GM12878 (cell line): ENCODE results near the gene PELO. TPM values are rescaled to one million over a fixed set of nuclear protein-coding genes. Genes with fewer than 3 reads are reported as not detected.

Experiments used
- ATAC-seq: fragments of 200-7000 bp; cut with Tn5 transposase; 3 replicates; pipeline ENCODE4 v1.9.1; 2020; ENCODE audit warnings: mild to moderate bottlenecking, moderate library complexity
- BruUV-seq: library from RNA; stranded (reverse); fragments of 400-500 nt; replicated peaks from 2 replicates; lab custom pipeline; 2021; lab: Mats Ljungman, UMichigan
- CTCF ChIA-PET: fragments of 300-600 bp; sonication (Branson Sonifier 250); formaldehyde crosslinking; extraction: SDS; loops from one replicate; lab custom pipeline; 2021; ENCODE audit warnings: inconsistent platforms; lab: Yijun Ruan, JAX
- POLR2A ChIA-PET: fragments of 350-600 bp; formaldehyde crosslinking; extraction: SDS; loops from one replicate; lab custom pipeline; 2021; ENCODE audit warnings: inconsistent platforms; lab: Charles Lee
- RAD21 ChIA-PET: fragments of 300-600 bp; sonication (Branson Sonifier 250); formaldehyde crosslinking; loops from one replicate; lab custom pipeline; 2023; ENCODE audit warnings: antibody characterized with exemption; ENCODE audit not compliant: unreplicated experiment; lab: Charles Lee
- SMC1A ChIA-PET: fragments of 300-600 bp; sonication (Branson Sonifier 250); formaldehyde crosslinking; loops from one replicate; lab custom pipeline; 2023; ENCODE audit not compliant: unreplicated experiment, uncharacterized antibody; lab: Charles Lee
- DNase-seq: peaks from one replicate; pipeline ENCODE4 v3.0.0-alpha.2; 2011; ENCODE audit warnings: low read depth, low spot score
- FAIRE-seq: peaks from 3 replicates; lab custom pipeline; 2011; peaks lifted over from hg19 to GRCh38; lab: Jason Lieb, UNC
- H2AFZ ChIP-seq: 2 replicates; pipeline ENCODE4 v1.6.0; 2011; ENCODE audit warnings: low read depth, low read length, control low read depth; ENCODE audit not compliant: control insufficient read depth
- H3K27ac ChIP-seq: 2 replicates; pipeline ENCODE4 v1.5.1; 2011; ENCODE audit warnings: control low read depth; ENCODE audit not compliant: control insufficient read depth, insufficient read depth
- H3K27me3 ChIP-seq, 2 experiments: replicated peaks in 1 of 2; 2 replicates each; pipeline versions ENCODE4 v1.6.0 to v1.6.1; 2011; ENCODE audit warnings: low read length in 1 of 2; ENCODE audit not compliant: control insufficient read depth in 2 of 2, insufficient read depth in 2 of 2
- H3K36me3 ChIP-seq, 2 experiments: 2 replicates each; pipeline ENCODE4 v1.5.1; 2011; ENCODE audit warnings: low read length in 1 of 2; ENCODE audit not compliant: control insufficient read depth in 2 of 2, insufficient read depth in 2 of 2
- H3K4me1 ChIP-seq: 2 replicates; pipeline ENCODE4 v1.6.1; 2011; ENCODE audit warnings: mild to moderate bottlenecking, low read length, moderate library complexity, mixed read lengths; ENCODE audit not compliant: control insufficient read depth, insufficient read depth
- H3K4me2 ChIP-seq: 2 replicates; pipeline ENCODE4 v1.6.0; 2011; ENCODE audit warnings: control low read depth; ENCODE audit not compliant: control insufficient read depth, insufficient read depth
- H3K4me3 ChIP-seq: fragments of 200-600 bp; sonication (generic); 2 replicates; pipeline ENCODE4 v1.5.1; 2016
- H3K79me2 ChIP-seq: 2 replicates; pipeline ENCODE4 v1.6.0; 2011; ENCODE audit warnings: low read length; ENCODE audit not compliant: control insufficient read depth, insufficient read depth
- H3K9ac ChIP-seq: 2 replicates; pipeline ENCODE4 v1.8.0; 2011; ENCODE audit warnings: low read length, control low read depth, mixed read lengths; ENCODE audit not compliant: control insufficient read depth, insufficient read depth
- H3K9me3 ChIP-seq: replicated peaks from 3 replicates; pipeline ENCODE4 v1.5.1; 2011; ENCODE audit warnings: mild to moderate bottlenecking, low read length; ENCODE audit not compliant: control insufficient read depth, insufficient read depth
- H4K20me1 ChIP-seq: 2 replicates; pipeline ENCODE4 v1.6.0; 2011; ENCODE audit not compliant: control insufficient read depth, insufficient read depth
- ASH2L ChIP-seq: fragments of 300-600, 200-600 bp; sonication (generic); IDR thresholded peaks from 2 replicates; pipeline ENCODE4 v1.6.1; 2017; ENCODE audit warnings: low read depth, mild to moderate bottlenecking, borderline replicate concordance
- BRCA1 ChIP-seq: IDR thresholded peaks from 2 replicates; pipeline ENCODE4 v1.6.1; 2011; ENCODE audit warnings: low read depth, low read length, improper control_type of control experiment
- CTCF ChIP-seq, 3 experiments: IDR thresholded peaks in 2 of 3; conservative IDR thresholded peaks in 1 of 3; 2 replicates each; pipeline ENCODE4 v1.5.1; 2011; ENCODE audit warnings: low read depth in 3 of 3, low read length in 3 of 3, mild to moderate bottlenecking in 3 of 3, control low read depth in 2 of 3, moderate library complexity in 2 of 3, inconsistent platforms in 1 of 3, mixed read lengths in 1 of 3; ENCODE audit not compliant: control insufficient read depth in 2 of 3, insufficient read depth in 1 of 3; ENCODE audit errors: extremely low read depth in 1 of 3
- GATAD2B ChIP-seq: fragments of 450-650 bp; conservative IDR thresholded peaks from 2 replicates; pipeline ENCODE4 v1.6.1; 2017; ENCODE audit warnings: low read depth, mild to moderate bottlenecking, moderate library complexity
- HDAC2 ChIP-seq: fragments of 200-600 bp; sonication (generic); IDR thresholded peaks from 2 replicates; pipeline ENCODE4 v1.6.1; 2017
- KDM1A ChIP-seq: fragments of 200-600 bp; sonication (generic); IDR thresholded peaks from 2 replicates; pipeline ENCODE4 v1.6.1; 2016; ENCODE audit warnings: borderline replicate concordance
- PML ChIP-seq: IDR thresholded peaks from 2 replicates; pipeline ENCODE4 v1.6.1; 2012; ENCODE audit warnings: low read length, inconsistent platforms
- RCOR1 ChIP-seq: conservative IDR thresholded peaks from 2 replicates; pipeline ENCODE4 v1.6.1; 2012; ENCODE audit warnings: low read depth, low read length, improper control_type of control experiment
- RELA ChIP-seq: fragments of 450-650 bp; IDR thresholded peaks from 2 replicates; pipeline ENCODE4 v1.8.0; 2014; ENCODE audit warnings: borderline replicate concordance; ENCODE audit not compliant: partially characterized antibody
- RUNX3 ChIP-seq: IDR thresholded peaks from 2 replicates; pipeline ENCODE4 v1.6.1; 2012; ENCODE audit warnings: low read length, inconsistent platforms
- SMAD1 ChIP-seq: fragments of 450-650 bp; IDR thresholded peaks from 2 replicates; pipeline ENCODE4 v1.6.1; 2018; ENCODE audit warnings: mild to moderate bottlenecking, low read depth; ENCODE audit not compliant: partially characterized antibody
- SREBF1 ChIP-seq: IDR thresholded peaks from 2 replicates; pipeline ENCODE4 v1.6.1; 2012; ENCODE audit warnings: mild to moderate bottlenecking, low read length
- WGBS: methylation state at CpG from one replicate; pipeline ENCODE4 v1.1.6; 2016; ENCODE audit warnings: low lambda C conversion rate; ENCODE audit not compliant: insufficient replicate concordance, insufficient coverage; ENCODE audit errors: missing lambda C conversion rate; 5-methylcytosine and 5-hydroxymethylcytosine counted together
- in situ Hi-C: fragments of 300-500 bp; cut with MboI; formaldehyde crosslinking; loops from 9 replicates; pipeline ENCODE4 v1.14.3; 2018; ENCODE audit warnings: mixed read lengths
- intact Hi-C: fragments of 100-400 bp; cut with micrococcal nuclease; formaldehyde crosslinking; loops from one replicate; pipeline ENCODE4 v1.14.2; 2022; ENCODE audit not compliant: unreplicated experiment
- polyA plus RNA-seq, 11 experiments: library from polyadenylated mRNA; depleted of rRNA in 4 of 11; unstranded in 6 of 11; stranded (reverse) in 5 of 11; fragments of >200 nt; fragmentation: Nextera tagmentation in 4 of 11; fragmentation: Illumina TruSeq in 1 of 11; extraction: Ambion mirVana in 4 of 11; extraction: Trizol in 1 of 11; gene quantifications; 1 replicate in 1 of 11; 2 replicates in 10 of 11; pipeline versions ENCODE4 v1.2.1 to v1.2.3, GENCODE V29; 2011 to 2016; ENCODE audit warnings: inconsistent platforms in 2 of 11, missing spikeins in 2 of 11, low read depth in 1 of 11
- total RNA-seq, 4 experiments: library from RNA; depleted of rRNA in 3 of 4; stranded (reverse); fragments of >200 nt in 3 of 4; fragmentation: Illumina TruSeq in 1 of 4; extraction: Trizol in 1 of 4; gene quantifications; 2 replicates each; pipeline versions ENCODE4 v1.2.1 to v1.2.3, GENCODE V29; 2013 to 2021
- TF ChIP-seq, protein P1 (sequence below): IDR thresholded peaks from 2 replicates; pipeline ENCODE4 v1.6.1; 2012; ENCODE audit warnings: low read length, inconsistent platforms

PELO gene
- total and polyA plus RNA-seq, 10 of the 15 experiments (the other 5 are each of a cell fraction or from before 2014, with no cell fraction given) = 5.6 to 11.9 (median 8.7) TPM

DNA sequence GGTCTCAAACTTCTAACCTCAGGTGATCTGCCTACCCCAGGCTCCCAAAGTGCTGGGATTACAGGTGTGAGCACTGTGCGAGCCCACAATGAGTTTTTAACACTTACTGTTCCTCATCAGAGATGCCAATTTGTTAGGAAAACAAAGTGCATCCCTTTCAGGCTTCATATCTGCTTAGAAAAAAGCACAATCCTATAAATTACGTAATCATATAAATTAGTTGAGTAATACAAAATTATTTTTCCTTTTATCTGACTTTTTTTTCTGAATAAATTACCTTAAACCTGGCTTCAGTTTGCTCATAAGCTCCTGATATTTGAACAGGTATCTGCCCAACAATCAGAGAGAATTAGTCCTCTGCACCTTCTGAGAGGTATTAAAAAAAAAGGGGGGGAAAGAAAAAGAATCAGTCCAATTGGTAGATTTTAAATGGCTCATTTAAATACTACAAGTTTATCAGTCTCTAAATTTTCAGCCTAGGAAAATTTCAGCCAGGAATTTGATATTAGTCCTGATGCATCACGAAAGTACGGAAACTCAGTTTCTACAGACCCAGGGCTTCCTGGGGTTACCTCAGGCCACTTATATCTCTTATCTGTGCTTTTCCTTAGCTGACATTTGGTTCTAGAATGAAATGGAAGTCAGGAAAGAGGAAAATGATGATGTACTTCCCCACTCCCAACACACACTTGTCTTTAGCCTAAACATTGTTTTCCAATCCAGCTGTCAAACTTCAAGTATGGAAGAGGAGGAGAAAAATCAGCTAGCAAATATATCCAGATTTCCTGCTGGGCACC lies 26.8 kb downstream of the PELO start:
- ChIA-PET CTCF (no interaction called here), POLR2A (no interaction called here), SMC1A (interaction anchor here (0.8 to 1.2 kb wide), 2 partner anchors 15 to 19 kb away, joined by 3 read pairs; no protein-coding TSS in a partner anchor)
- 51% methylated on average over 4 of the region's 4 CpGs for WGBS
- Histone ChIP-seq H3K27ac (no peak overlapping the region), H3K36me3 (no peaks in the 10 kb centered on the region)
- no TSS peak for BruUV-seq
- in situ Hi-C loops = no loop called here
- DNase-seq = no peak
- FAIRE-seq = no peak
- TF ChIP-seq KDM1A (no peak), RELA (no peak)
- TF ChIP-seq, protein P1, sequence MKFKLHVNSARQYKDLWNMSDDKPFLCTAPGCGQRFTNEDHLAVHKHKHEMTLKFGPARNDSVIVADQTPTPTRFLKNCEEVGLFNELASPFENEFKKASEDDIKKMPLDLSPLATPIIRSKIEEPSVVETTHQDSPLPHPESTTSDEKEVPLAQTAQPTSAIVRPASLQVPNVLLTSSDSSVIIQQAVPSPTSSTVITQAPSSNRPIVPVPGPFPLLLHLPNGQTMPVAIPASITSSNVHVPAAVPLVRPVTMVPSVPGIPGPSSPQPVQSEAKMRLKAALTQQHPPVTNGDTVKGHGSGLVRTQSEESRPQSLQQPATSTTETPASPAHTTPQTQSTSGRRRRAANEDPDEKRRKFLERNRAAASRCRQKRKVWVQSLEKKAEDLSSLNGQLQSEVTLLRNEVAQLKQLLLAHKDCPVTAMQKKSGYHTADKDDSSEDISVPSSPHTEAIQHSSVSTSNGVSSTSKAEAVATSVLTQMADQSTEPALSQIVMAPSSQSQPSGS = no peak
- TF ChIP-seq, all 136 proteins: peak for 0
- Histone ChIP-seq H3K79me2 (no peaks in the 10 kb centered on the region), H4K20me1 (no peaks in the 10 kb centered on the region), H3K9me3 (no peaks in the 10 kb centered on the region), H3K4me3 (no peak overlapping the region), H3K27me3 (no peaks in the 10 kb centered on the region), H3K9ac (no peak overlapping the region), H3K4me1 (no peaks in the 10 kb centered on the region), H3K4me2 (no peak overlapping the region), H2AFZ (no peak overlapping the region)
- intact Hi-C loops = no loop called here
- ATAC-seq = no peak
- RAD21 ChIA-PET = no interaction called here

DNA sequence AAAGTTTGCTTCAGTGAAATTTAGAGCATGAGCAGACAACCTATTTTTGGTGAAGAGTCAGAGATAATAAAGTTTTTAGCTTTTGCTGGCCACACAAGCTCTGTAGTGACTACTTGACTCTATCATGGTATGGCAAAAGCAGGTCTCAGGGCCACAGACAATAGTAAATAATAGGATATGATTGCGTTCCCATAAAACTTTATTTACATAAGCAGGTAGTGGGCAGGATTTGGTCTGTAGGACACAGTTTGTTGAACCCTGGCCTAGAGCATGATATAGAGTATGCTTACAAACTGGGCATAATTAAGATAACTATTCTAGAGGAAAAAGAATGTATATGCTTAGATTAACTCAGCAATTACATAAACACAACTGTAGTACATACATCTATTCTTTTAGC lies 30.1 kb downstream of the PELO start:
- BruUV-seq = no TSS peak
- TF ChIP-seq ASH2L (no peak), HDAC2 (no peak), RCOR1 (no peak), BRCA1 (no peak), GATAD2B (no peak), SREBF1 (no peak), SMAD1 (no peak), CTCF (IDR thresholded peaks at IDR 0.05 in 2 of 3, conservative IDR thresholded peaks at IDR 0.05 in 1 of 3; ENCODE audit: control insufficient read depth in 2 of 3, extremely low read depth in 1 of 3, insufficient read depth in 1 of 3, low read depth in 3 of 3, low read length in 3 of 3) (no peak), PML (no peak), RUNX3 (no peak)

More for the DNA sequence above, 30.1 kb downstream of the PELO start:
- FAIRE-seq (no peak), DNase-seq (no peak), ATAC-seq (no peak)
- H3K9ac ChIP-seq = no peak overlapping the region
- intact Hi-C loops = no loop called here
- SMC1A ChIA-PET = no interaction called here
- CTCF ChIA-PET = no interaction called here
- no peaks in the 10 kb centered on the region for H3K79me2 ChIP-seq
- H3K9me3 ChIP-seq = no peaks in the 10 kb centered on the region
- in situ Hi-C loops = no loop called here
- no peak overlapping the region for H2AFZ ChIP-seq
- RAD21 ChIA-PET = no interaction called here
- no peak overlapping the region for H3K4me3 ChIP-seq
- no peaks in the 10 kb centered on the region for H3K4me1 ChIP-seq
- H3K4me2 ChIP-seq = no peak overlapping the region
- POLR2A ChIA-PET = no interaction called here
- no peaks in the 10 kb centered on the region for H4K20me1 ChIP-seq
- no peaks in the 10 kb centered on the region for H3K27me3 ChIP-seq
- no peaks in the 10 kb centered on the region for H3K36me3 ChIP-seq
- no peak overlapping the region for H3K27ac ChIP-seq
- 50% methylated on average over 1 of the region's 1 CpG for WGBS
